22Rv1 (cell line): Measurements from ENCODE around the gene RPAP3.

Source experiments
- H3K27ac ChIP-seq: fragments of 450-650 bp; 2 replicates; pipeline ENCODE4 v1.5.1; 2017
- ZFX ChIP-seq: fragments of 450-650 bp; IDR thresholded peaks from 2 replicates; pipeline ENCODE4 v1.6.1; 2017; ENCODE audit warnings: antibody characterized with exemption, borderline replicate concordance
- TF ChIP-seq, protein P1 (sequence below): fragments of 450-650 bp; IDR thresholded peaks from 2 replicates; pipeline ENCODE4 v1.5.1; 2017; ENCODE audit warnings: mild to moderate bottlenecking

The RPAP3 gene

DNA sequence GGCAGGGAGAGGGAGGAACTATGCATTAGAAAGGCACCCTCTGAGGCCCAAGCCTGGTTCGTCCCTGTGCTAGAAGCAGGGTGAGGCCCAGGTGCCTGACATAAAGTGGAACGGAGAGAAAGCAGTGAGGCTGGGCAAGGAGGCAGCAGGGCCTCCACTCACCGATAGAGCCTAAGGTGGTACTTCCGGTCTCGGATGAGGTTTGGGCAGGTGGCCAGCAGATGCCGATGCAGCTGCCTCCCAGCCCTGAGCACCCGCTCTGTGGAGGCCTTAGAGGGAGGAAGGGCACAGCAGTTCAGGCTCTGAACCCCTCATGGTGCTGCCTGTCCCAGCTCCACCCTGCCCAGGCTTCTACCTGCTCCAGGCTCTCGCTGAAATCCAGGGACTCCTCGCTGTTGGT, 45.7 kb upstream of the RPAP3 start:
- H3K27ac ChIP-seq: no peak overlapping the region
- no peak for TF ChIP-seq ZFX
- TF ChIP-seq, protein P1, sequence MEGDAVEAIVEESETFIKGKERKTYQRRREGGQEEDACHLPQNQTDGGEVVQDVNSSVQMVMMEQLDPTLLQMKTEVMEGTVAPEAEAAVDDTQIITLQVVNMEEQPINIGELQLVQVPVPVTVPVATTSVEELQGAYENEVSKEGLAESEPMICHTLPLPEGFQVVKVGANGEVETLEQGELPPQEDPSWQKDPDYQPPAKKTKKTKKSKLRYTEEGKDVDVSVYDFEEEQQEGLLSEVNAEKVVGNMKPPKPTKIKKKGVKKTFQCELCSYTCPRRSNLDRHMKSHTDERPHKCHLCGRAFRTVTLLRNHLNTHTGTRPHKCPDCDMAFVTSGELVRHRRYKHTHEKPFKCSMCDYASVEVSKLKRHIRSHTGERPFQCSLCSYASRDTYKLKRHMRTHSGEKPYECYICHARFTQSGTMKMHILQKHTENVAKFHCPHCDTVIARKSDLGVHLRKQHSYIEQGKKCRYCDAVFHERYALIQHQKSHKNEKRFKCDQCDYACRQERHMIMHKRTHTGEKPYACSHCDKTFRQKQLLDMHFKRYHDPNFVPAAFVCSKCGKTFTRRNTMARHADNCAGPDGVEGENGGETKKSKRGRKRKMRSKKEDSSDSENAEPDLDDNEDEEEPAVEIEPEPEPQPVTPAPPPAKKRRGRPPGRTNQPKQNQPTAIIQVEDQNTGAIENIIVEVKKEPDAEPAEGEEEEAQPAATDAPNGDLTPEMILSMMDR: no peak

DNA sequence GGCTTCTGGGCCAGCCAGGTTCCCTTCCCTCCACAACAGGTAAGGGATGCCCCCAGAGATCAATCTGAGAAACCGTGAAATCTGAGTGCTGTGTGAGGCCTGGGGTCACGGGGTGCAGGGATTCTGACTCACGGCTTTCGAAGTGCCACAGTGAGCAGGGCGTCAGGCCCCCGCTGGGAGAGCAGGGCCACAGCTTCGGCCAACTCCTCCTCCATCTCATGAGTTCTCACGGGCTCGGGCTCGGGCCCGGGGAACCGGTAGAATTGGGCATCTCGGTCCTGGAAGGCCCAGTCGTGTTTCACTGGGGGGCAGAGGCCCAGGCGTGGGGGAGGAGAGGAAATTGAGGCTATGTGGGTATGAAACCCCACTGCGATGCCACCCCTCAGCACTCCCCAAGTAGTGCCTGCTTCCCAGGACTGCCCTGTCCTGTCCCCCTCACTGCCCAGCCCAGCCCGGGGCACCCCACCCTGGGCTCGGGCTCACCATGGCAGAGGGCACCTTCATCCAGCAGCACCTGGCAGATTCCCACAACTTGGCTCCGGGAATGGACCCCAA, 45.2 kb upstream of the RPAP3 start:
- H3K27ac ChIP-seq: no peak overlapping the region
- TF ChIP-seq ZFX: no peak
- TF ChIP-seq, protein P1: no peak

DNA sequence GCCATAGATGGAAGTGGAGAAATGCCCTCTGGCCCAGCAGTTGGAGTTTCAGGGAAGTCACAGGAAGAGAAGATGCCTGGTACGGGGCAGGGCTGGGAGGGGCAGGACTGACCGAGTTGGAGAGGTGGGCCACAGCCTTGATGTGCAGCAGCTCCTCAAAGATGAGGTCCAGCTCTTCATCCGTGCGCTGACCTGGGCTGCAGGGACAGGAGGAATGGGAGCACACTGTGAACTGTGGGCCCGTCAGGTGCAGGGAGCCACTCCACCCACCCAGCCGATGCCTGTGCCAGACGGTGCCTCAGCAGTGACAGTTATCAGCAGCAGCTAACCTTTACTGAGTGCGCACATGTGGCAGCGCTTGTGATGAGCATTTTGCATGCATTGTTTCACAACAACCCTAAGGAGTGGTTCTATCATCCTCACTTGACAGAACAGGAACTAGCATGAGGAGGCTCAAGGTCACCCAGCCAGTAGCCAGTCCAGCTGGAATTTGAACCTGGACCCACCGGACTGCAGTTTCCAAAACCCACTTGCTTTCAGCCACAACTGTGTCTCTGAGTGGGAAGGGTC, 44.5 kb upstream of the RPAP3 start:
- TF ChIP-seq, protein P1: no peak
- TF ChIP-seq ZFX: no peak
- no peak overlapping the region for H3K27ac ChIP-seq

DNA sequence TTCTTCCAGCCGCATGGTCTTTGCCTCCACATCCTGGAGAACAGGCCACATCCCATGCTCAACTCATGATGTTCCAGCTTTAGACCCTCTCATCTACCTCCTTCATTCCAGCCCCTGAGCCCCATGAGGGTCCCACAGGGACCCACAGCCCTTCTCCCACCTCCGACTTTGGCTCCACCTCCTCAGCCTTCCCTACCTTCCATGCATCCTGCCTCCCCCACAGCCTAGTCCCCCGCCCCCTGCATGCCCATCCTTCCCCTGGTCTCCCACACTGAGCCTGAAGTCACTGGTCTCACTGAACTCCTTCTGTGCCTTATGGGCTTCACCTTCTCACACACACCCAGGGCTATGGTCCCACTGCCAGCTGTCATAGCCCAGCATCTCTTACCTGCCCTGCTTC, 43.1 kb upstream of the RPAP3 start:
- TF ChIP-seq ZFX: no peak
- TF ChIP-seq, protein P1: no peak
- no peak overlapping the region for H3K27ac ChIP-seq

DNA sequence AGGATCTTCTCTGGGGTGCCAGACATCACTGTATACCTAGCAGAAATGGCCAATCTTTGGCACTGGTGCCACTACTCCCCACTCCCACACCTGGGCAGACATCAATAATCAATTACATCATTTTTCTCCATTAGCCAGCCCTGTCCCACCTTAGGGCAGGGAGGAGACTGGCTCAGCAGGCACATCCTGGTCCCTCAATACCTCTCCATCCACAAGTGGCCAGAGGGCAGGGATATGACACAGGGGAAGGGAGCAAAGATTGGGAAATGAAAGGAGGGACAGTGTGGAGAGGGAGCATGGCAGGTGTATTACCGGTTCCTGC, 42.6 kb upstream of the RPAP3 start:
- H3K27ac ChIP-seq: no peak overlapping the region
- TF ChIP-seq ZFX: no peak

DNA sequence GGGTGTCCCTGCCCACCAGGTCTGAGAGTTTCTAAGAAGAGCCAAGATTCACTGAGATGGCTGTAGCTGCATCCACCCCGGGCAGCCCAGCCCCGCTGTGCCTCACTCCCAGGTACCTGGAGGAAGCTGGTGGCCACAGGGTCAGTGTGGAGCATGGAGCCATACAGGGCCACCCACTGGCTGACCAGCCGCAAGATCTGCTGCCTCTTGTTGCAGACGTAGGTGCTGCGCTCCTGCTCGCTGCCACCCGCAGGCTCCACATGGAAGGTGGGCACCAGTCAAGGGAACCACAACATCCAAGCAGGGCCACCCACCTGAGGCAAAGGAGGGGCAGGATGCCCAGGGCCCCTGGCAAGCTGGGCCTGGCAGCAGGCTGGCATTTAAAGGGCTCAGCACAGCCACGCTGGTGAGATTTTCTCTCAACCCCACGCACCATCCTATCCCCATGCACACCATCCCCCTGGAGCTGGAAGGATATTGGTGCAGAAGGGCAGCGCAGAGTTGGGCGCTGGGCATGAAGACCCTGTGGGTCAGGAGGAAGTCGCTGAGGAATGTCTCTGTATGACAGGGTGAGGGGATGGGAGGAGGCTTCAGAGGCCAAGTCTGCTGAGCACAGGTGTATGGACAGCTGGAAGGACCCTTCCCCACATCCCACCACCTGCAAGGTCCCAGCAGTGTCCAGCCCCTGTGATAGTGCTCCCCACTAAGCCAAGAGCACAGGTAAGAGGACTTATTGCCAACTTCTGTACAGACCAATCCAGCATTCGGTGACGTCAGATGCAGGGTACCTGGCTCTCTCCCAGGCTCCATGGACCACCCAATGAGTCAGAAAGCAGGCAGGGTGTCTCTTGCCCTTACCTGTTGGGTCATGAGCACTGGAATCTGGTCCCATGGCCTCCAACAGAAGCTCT, 42.0 kb upstream of the RPAP3 start:
- H3K27ac ChIP-seq: no peak overlapping the region
- TF ChIP-seq, protein P1: no peak
- no peak for TF ChIP-seq ZFX

DNA sequence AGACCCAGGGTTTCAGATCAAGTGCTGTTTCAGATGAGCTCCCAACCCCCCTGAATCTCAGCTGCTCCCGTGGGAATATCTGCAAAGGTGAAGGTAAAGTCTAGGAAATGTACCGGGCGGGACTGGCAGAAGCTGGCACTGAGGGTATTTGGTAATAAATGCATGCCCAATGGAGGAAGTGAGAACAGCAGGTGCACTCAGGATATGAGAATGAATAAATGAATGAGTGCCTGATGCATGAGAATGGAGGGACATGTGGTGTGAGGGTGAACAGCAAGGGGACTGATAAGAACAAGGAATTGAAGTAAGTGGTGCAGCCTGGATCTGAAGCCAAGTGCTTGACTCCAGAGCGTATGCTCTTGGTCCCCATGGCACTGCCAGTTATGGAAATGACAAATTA, 41.3 kb upstream of the RPAP3 start:
- no peak overlapping the region for H3K27ac ChIP-seq
- TF ChIP-seq, protein P1: no peak
- TF ChIP-seq ZFX: no peak
